Midbrain (tissue), 1 donor: Measurements from ENCODE around the gene DDX5.

Source experiments
- DNase-seq: peaks from one replicate; lab custom pipeline; 2025; lab: John Stamatoyannopoulos, UW

The DDX5 gene

DNA sequence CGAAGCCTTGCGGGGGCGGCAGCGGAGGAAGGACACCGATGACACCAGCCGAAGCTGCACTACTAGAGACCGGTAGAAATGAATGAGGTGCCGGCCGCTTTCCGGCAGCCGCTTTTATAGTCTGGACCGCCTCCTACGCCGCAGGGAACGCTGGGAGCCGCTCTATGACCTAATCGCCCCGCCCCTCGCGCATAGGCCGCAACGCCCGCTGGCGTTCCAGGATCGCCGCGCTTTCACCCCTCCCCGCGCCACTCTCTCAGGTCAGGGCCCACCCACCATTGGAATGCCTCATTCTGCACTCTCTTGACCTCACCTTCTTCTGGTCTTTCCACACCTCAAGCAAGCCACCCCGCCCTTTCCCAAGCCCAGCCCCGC is at the start of gene DDX5:
TSS of gene DDX5 (minus strand) at position 89 of the 375 bp plus-strand sequence. CDS start 170 bp downstream, outside the sequence.
- peak; percentile 97 for DNase-seq

DNA sequence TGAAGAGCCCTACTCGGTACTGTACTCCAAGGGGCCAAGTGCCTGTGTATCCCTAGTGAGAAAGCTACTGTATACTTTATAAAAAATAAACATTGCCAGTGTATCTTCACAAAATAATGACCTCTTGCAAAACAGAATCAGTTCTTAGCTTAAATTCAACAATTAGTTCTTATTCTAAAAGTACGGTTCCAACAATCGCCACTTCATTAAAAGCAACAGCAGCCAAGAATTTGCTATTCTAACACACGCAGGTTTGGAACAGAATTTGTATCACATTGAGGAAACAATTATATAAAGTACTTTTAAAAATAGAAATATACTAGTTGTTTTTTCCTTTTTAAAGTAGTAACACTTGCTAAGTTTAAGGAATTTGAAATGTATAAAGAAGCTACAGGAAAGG is 49.2 kb upstream of the DDX5 start:
- no peak for DNase-seq

- no peak for DNase-seq
Measured at GRCh38 chr17:64554028-64554637, 48.0 kb upstream of the DDX5 start.

DNA sequence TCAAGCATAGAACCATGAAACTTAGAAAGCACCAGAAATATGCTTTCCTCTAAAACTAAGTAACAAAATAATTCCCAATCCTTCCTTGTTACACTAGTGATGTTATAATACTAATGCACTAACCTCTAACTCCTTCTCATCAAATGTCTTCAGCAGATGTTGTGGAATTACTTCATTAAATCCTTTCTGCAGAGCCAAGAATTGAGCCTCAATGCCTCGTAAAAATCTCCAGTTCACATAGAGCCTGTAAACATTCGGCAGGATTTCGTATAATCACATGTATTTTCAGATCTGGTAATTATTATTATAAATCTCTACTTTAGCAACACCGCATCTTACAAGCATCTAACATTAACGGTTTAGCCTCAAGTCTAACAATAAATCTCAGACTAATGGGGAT is 45.4 kb upstream of the DDX5 start:
- no peak for DNase-seq

DNA sequence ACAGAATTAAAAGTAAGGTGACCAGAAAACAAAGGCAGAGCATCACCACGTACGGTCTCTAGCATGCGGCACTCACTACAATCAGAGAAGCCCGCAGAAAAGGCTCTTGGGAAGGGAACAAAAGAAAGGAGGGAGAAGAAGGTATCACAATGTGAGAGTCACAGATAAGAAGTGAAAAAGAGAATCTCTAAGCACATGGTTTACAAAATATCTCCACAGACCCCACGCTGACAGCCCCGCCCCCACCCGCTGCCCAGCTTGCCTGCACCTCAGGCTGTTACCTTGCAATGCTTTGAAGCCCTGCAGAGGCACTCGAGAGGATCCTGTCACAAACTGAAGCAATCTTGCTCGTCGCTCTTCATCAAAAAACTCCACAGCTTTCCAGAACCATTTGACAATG is 41.2 kb upstream of the DDX5 start:
- no peak for DNase-seq

DNA sequence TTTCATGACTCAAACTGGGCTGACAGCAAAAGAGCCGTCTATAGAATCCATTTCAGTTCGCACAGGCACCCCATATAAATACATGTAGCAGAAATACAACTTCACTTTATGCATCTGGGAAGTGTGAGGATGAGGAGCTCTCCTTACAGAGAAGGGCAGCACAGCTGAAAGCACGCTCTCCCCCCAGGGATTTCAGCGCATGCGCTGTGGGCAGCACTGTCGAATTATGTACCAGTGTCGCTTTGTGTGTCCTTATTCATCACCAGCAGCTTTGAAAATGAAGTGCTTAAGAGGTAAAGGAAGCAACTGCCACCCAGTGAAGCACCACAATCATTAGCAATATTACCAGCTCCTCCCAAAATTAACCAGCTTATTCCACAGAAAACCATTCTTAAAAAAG is 40.6 kb upstream of the DDX5 start:
- DNase-seq: peak; percentile 32

GRCh38 chr17:64544742-64545141 is 38.7 kb upstream of the DDX5 start:
- DNase-seq: no peak

GRCh38 chr17:64540118-64540776 is 34.2 kb upstream of the DDX5 start:
- no peak for DNase-seq

GRCh38 chr17:64538508-64539130 is 32.5 kb upstream of the DDX5 start:
- DNase-seq: no peak

DNA sequence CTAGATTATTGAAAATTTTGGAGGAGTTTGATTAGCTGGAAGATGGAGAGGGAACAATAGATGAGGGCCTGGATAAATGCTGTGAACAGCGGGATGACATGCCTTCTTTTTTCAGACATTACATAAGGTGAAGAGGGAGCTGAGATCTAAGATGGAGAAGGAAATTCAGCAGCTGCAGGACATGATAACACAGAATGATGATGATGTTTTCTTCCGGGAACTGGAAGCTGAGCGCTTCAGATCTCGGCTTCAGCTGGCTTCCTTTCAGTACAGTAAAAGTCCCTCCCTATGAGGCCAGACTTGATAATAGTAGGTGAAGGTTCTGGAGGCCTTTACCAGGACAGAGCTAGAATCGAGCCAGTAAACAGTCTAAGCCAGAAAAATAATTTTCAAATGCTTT is 31.4 kb upstream of the DDX5 start:
- no peak for DNase-seq

DNA sequence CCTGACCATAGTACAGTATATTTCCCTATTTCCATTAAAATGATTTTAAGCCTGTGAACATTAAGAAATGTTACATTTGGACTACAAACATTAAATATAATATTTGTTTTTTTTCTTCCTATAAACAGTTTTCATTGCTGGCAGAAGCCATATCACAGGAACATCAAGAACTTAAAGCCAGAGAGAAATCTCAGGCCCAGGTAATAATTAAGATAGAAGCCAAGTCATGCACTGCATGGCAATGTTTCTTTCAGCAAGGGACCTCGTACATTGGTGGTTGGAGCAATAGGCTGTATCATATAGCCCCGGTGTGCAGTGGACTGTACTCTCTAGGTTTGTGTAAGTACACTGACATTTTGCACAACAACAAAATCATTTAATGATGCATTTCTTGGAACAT is 30.8 kb upstream of the DDX5 start:
- no peak for DNase-seq

- no peak for DNase-seq
Measured at GRCh38 chr17:64535357-64535756, 29.3 kb upstream of the DDX5 start.

- no peak for DNase-seq
Measured at GRCh38 chr17:64534187-64534586, 28.1 kb upstream of the DDX5 start.

DNA sequence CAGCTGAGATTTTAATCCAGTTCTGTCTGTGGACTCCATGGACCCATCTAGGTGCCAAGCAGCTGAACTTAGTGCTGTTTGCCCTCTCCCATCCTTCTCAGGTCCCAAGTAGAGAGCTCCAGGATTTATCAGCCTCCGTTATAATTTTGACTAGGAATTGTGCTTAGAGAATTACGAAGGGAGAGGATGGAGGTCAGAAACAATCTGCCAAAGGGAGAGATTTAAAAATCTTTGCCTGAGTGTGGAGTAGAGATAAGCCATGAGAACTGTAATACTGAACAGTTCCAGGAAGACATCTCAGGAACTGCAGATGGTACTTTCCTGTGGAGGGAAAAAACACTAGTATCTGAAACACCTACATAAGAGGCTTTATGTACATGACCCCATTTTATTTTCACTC is 27.7 kb upstream of the DDX5 start:
- no peak for DNase-seq

GRCh38 chr17:64532409-64532808 is 26.3 kb upstream of the DDX5 start:
- DNase-seq: no peak

DNA sequence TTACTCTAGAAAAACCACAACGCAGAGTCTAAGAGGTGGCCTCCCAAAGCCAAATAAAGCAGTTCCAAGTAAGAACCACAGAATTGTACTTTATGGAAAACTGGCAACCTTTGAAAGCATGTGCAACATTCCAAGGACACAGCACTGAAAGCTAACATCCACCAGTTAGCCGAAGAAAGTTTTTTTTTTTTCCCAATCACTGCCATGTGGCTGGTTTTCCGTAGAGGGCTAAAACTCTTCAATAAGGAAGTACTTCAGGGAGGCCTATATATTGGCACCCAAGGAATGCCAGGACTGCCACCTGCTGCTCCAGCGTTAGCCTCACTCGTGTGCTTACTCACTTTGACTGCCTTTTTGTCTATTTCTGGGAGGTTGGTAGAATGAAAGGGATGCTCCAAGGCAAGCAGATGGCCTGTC is 25.9 kb upstream of the DDX5 start:
- no peak for DNase-seq

GRCh38 chr17:64529221-64529620 is 23.1 kb upstream of the DDX5 start:
- DNase-seq: no peak

GRCh38 chr17:64527914-64528313 is 21.8 kb upstream of the DDX5 start:
- DNase-seq: no peak

GRCh38 chr17:64520359-64520758 is 14.3 kb upstream of the DDX5 start:
- DNase-seq: no peak

DNA sequence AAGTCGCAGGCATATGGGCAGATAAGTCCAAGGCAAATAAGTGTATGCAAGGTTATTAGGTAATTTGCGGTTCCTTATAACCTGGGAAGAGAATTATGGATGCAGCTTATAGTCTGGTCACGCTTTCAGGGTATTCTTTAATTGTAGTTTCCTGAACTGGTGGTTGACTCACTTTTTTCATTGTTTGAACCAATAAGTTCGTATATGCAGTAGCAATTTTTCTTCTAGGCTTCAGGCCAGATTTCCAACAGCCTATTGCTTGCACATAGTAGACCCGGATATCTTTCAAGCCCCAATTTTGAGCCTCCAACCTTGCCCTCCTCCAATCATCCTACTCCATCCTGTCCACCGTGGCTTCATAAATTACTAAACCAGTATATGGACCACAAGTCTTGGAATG is 13.5 kb upstream of the DDX5 start:
- DNase-seq: no peak

DNA sequence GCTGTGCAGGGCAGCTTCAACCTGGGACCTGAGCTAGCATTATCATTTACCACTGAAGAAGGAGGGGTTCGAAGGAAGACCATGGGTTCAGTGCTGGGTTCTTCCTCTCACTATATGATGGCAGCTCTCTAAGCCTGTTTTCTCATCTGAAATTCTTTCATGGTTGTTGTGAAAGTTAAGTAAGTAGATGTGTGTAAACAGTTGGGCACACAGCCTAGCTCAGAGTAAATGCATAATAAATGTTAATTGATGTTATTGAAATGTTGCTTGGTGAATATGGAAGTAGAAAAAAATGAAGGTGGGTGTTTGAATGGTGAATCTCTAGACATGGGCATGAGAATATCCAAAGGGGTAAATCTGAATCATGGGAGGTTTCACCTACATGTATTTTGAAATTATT is 9.7 kb upstream of the DDX5 start:
- DNase-seq: no peak

GRCh38 chr17:64515419-64515818 is 9.3 kb upstream of the DDX5 start:
- no peak for DNase-seq

- no peak for DNase-seq
Measured at GRCh38 chr17:64509179-64509578, 3.1 kb upstream of the DDX5 start.

DNA sequence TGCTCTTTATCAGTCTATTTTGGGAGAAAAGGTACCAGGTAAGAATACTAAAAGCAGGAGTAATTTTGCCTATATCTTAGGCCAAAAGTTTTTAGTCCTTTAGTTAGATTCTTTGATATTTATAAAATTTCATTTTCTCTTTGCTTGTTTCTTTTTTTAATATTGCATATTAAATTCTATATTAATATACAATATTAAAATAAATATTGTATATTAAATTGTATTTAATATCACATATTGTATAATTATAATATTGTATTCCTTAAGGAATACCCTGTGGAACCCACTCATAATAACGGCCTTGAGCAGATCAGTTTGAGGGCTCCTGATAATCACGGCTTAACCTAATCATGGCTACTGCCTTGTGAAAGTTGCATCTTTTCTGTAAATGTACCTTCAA is 2.6 kb upstream of the DDX5 start:
- DNase-seq: no peak
